Measurements from ENCODE around the gene RFX3.
A peak's percentile ranks its signal among the peaks of the same experiment; 100 is the strongest.

Gene RFX3

DNA sequence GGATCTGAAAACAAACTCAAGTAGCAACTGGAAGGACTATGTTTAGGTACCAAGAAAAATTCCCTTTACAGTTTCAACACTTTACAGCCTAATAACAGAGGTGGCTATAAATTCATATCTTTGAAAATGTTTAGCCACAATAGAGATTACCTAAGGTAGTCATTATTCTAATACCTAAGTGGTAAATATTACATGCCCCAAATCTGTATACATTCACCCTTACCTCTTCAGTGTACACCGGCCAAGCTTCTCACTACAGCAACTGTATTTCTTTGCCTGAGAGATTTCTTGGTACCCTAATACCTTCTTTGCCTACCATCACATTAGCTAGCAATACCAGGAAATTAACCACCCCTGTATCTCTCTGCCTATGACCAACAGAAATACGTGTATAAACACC lies 154.0 kb downstream of the RFX3 start:
- Mint-ChIP-seq H3K9me3 (no peaks in the 10 kb centered on the region), H3K27ac (no peak overlapping the region)

DNA sequence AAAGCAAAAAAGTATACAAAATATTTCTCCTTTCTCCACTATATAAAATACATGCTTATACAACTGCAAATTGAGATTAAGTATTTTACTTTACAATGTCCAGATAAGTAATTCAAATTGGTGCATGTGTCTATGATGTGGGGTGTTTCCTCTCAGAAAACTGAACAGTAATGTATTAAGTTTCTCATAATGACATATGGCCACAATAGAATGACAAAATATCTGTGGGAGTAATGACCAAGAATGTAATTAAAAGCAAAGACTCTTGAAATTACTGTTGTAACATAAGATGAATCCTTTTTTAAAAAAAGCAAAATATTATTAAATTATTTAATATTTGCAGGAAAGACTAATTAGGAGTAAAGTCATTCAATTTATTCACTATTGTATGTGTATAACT lies 155.1 kb downstream of the RFX3 start:
- H3K27me3 Mint-ChIP-seq = no peaks in the 10 kb centered on the region
- H3K36me3 Mint-ChIP-seq = peaks cover 17% of the 10 kb centered on the region
- peaks cover 36% of the 10 kb centered on the region for H3K4me1 Mint-ChIP-seq
- H3K4me3 Mint-ChIP-seq = no peak overlapping the region
- H3K27ac Mint-ChIP-seq = no peak overlapping the region
- H3K9me3 Mint-ChIP-seq = no peaks in the 10 kb centered on the region

More for the DNA sequence above, 154.0 kb downstream of the RFX3 start:
- Mint-ChIP-seq H3K27me3 (no peaks in the 10 kb centered on the region), H3K36me3 (peaks cover 16% of the 10 kb centered on the region), H3K4me1 (peaks cover 26% of the 10 kb centered on the region), H3K4me3 (no peak overlapping the region)

DNA sequence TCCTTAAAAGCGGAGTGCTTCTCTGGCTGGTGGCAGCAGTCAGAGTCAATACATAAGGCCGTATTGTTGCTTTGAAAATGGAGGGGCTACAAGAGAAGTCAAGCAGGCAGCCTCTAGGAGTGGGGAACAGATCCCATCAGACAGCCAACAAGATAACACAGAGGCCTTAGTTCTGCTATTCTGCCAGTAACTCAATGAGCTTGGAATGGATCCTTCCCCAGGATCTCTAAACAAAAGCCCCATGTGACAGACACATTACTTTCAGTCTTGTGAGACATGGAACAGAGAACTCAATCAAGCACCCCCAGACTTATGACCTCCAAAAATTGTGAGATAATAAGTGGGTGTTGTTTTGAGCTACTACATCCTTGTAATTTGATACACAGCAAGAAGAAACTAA lies 158.6 kb downstream of the RFX3 start:
- Mint-ChIP-seq H3K4me1 (peaks cover 33% of the 10 kb centered on the region), H3K36me3 (peaks cover 19% of the 10 kb centered on the region), H3K27ac (no peak overlapping the region), H3K9me3 (no peaks in the 10 kb centered on the region), H3K4me3 (no peak overlapping the region), H3K27me3 (no peaks in the 10 kb centered on the region)

DNA sequence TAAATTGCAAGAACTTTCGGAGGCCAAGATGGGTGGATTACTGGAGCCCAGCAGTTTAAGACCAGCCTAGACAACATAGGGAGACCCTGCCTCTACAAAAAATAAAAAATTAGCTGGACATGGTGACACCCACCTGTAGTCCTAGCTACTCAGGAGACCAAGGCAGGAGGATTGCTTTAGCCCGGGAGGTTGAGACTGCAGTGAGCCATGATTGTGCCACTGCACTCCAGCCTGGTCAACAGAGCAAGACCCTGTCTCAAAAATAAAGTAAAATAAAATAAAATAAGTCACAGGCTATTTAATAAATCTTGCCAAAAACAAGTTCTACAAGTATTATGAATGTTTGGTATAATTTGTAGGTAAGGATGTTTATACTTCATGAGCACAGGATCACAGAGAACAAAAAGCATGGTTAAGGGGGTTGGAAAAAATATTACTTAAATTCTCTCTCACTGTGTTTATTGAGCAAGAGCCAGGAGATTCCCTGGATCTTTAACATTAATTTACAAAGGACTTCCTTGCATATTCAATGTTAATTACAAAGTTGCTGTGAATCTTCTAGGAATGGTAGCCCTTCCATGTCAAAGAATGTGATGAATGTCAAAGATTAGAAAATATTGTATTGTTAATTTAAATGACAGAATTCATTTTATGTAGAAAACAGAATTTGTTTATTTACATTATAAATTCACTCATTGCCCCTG lies 164.0 kb downstream of the RFX3 start:
- H3K9me3 Mint-ChIP-seq = peaks cover 4% of the 10 kb centered on the region
- no peak overlapping the region for H3K4me3 Mint-ChIP-seq
- H3K36me3 Mint-ChIP-seq = peaks cover 19% of the 10 kb centered on the region
- peaks cover 24% of the 10 kb centered on the region for H3K4me1 Mint-ChIP-seq
- H3K27me3 Mint-ChIP-seq = no peaks in the 10 kb centered on the region
- H3K27ac Mint-ChIP-seq = no peak overlapping the region

DNA sequence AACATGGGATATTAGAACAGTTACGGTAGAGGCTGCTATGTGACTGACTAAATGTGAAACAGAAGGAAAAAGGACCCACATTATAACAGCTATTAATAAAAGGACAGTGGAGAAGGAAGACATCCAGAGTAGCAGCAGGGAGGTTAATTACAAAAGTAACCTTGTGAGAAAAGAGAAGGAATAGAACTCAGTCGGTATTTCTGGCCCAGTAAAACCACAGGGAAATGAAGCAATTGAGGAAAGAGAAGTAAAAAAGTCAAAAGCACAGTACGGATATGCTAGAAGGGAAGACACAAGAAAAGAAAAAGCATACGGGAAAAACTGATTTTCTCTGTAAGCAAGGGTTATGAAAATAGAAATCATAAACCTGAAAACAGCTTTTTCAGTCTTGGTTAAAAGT lies 164.7 kb downstream of the RFX3 start:
- Mint-ChIP-seq H3K36me3 (peaks cover 18% of the 10 kb centered on the region), H3K27ac (peak overlapping the region; percentile 24), H3K27me3 (no peaks in the 10 kb centered on the region), H3K4me3 (no peak overlapping the region), H3K4me1 (peaks cover 18% of the 10 kb centered on the region), H3K9me3 (peaks cover 4% of the 10 kb centered on the region)

DNA sequence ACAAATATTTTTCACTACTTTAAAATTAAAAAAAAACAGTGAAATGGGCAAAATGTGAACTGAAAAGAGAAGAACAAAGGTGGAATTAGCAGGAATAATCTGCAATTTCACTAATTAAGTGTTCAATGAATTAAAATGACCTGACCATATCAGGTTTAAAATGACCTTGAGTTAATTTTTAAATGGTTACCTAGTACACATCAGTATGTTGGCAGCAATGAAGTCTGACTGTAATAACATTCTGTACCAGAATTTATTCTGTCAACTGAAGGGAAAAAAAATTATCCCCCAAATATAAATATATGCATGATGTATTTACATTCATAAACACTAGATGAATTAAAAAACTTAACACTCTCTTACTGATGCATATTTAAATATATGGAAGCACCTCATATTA lies 165.6 kb downstream of the RFX3 start:
- Mint-ChIP-seq H3K4me1 (peaks cover 11% of the 10 kb centered on the region), H3K9me3 (peaks cover 4% of the 10 kb centered on the region), H3K27ac (no peak overlapping the region), H3K27me3 (no peaks in the 10 kb centered on the region), H3K4me3 (no peak overlapping the region), H3K36me3 (peaks cover 16% of the 10 kb centered on the region)

DNA sequence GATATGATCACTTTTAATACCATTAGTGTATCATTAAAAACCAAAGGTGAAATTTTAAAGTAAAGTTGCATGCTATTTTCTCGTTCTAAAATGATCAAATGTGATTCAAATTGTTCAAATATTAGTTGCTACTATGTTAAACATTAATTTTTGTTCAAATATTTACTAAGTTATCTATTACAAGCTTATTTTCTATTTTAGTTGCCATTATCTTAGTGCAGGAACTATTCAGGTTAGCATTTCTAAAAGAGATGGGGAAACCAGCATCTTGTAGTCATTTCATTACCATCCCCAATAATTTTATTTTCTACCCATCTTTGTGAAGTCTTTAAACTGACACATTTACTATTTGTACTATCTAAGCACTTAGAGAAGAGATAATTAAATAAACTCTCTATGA lies 166.0 kb downstream of the RFX3 start:
- Mint-ChIP-seq H3K27me3 (no peaks in the 10 kb centered on the region), H3K9me3 (peaks cover 4% of the 10 kb centered on the region), H3K36me3 (peaks cover 16% of the 10 kb centered on the region), H3K27ac (no peak overlapping the region), H3K4me3 (no peak overlapping the region), H3K4me1 (peaks cover 11% of the 10 kb centered on the region)

DNA sequence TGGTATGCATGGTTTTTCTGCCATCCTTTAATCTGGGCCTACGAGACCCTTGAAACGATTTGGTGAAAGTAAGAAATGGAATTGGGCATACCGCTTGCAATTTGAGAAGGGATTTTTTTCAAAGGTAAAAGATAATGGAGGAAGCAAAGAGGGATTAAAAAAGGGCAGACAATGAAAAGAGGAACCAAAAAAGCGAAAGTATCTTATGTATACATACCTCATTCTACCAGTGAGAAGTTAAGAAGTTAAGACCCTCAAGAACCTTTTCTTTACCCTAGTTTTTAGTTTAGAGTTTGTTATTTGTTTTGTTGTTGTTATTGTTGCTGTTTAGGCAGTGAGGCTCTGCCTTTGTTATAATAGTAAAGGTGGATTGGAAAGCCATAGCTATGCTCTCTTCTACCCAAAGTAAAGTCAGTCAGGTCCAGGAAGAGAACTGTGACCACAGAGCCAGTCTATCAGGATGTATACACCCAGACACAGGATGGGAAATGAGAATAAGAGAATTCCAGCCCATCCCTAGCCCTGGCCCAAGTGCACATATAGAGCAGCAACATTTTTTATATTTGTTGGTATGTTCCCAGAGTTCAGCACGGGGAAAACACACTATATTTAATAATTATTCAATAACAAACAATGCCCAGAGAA lies 166.6 kb downstream of the RFX3 start:
- H3K27me3 Mint-ChIP-seq = no peaks in the 10 kb centered on the region
- peaks cover 11% of the 10 kb centered on the region for H3K4me1 Mint-ChIP-seq
- no peak overlapping the region for H3K27ac Mint-ChIP-seq
- peaks cover 18% of the 10 kb centered on the region for H3K36me3 Mint-ChIP-seq
- H3K4me3 Mint-ChIP-seq = no peak overlapping the region
- peaks cover 8% of the 10 kb centered on the region for H3K9me3 Mint-ChIP-seq

DNA sequence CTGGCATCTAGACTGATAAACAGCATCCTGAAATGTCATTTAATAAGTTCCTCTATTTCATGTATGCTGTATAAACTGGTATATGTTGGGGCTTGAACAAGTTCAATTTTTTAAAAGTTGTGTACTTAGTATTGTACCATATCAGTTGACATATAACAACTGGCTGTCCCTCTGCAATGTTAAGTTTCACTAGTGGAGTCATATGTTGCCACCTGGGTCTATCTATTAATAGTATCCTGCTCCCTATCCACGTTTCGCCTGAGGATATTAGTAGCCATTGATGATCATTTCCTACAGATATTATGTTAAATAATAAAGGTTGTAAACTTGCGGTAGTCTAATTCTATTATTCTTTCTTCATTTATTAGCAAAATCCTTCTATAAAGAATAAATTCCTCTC lies 177.6 kb downstream of the RFX3 start:
- Mint-ChIP-seq H3K36me3 (peaks cover 27% of the 10 kb centered on the region), H3K27me3 (no peaks in the 10 kb centered on the region), H3K9me3 (no peaks in the 10 kb centered on the region), H3K27ac (no peak overlapping the region), H3K4me3 (no peak overlapping the region), H3K4me1 (peaks cover 23% of the 10 kb centered on the region)

DNA sequence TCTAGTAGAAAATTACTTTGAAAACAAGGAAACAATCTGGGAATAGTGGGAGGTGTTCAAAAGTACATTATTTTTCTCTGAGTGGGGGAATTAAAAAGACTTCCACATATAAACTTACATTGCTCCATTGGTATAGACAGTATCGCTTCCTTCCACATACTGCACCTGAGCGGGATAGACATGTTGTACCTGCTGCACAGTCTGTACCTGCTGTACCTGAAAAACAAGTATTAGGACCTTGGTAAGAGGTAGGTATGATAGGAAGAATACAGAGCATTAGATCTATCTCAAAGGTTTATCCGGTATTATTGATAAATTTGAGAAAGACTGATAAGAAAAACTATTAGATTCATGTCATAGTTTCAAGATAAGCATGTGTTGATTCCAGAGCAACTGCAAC lies 179.3 kb downstream of the RFX3 start:
- Mint-ChIP-seq H3K27me3 (no peaks in the 10 kb centered on the region), H3K9me3 (no peaks in the 10 kb centered on the region), H3K27ac (no peak overlapping the region), H3K36me3 (peaks cover 25% of the 10 kb centered on the region), H3K4me1 (peaks cover 38% of the 10 kb centered on the region), H3K4me3 (no peak overlapping the region)

DNA sequence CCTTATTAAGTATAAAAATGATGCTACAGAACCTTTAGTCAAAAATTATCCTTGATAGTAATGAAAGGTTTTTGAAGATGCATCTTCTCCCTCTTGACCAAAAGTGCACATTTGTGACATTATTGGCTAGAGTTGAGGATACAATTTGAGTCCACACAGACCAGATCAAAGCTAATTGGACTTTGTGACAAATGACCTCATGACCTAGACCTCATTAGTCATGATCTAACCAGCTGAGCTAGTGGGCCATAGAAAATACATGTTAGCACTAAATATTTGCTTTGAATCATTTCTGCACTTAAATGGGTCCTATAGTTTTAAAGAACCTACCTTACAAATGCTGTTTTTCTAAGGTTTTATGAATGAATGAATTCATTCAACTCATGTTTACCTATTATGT lies 182.1 kb downstream of the RFX3 start:
- H3K4me3 Mint-ChIP-seq = no peak overlapping the region
- peak overlapping the region; percentile 27 for H3K27ac Mint-ChIP-seq
- peaks cover 53% of the 10 kb centered on the region for H3K4me1 Mint-ChIP-seq
- no peaks in the 10 kb centered on the region for H3K27me3 Mint-ChIP-seq
- H3K36me3 Mint-ChIP-seq = peaks cover 20% of the 10 kb centered on the region
- H3K9me3 Mint-ChIP-seq = no peaks in the 10 kb centered on the region

DNA sequence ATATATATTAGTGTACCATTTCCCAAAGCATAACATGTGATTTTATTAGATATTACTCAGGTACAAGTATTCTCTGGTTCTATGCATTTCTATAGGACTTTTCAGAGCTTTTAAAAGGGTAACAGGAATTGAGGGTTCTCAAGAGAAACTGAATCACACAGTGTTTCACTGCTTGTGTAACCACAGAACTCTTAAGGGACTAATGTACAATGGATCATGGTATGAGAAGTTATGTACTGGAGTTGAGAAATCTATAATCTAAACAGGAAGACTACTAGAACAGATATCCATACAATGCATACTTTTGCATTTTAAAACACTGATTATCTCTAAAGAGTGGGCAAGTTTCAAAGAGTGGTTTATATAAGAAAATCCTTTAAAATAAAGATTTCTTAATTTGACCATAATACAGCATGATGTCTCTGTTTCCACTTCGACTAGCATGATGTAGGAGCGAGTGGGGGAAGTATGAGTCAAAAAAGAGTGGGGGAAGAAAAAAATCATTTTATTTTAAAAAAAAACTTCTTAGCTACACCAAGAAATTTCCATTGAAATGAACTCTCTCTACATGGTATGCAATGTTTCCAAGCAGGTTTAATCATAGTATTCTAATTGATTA lies 183.5 kb downstream of the RFX3 start:
- Mint-ChIP-seq H3K27ac (peak overlapping the region; percentile 90), H3K27me3 (no peaks in the 10 kb centered on the region), H3K36me3 (peaks cover 17% of the 10 kb centered on the region), H3K9me3 (no peaks in the 10 kb centered on the region), H3K4me1 (peaks cover 60% of the 10 kb centered on the region), H3K4me3 (peak overlapping the region; percentile 20)

DNA sequence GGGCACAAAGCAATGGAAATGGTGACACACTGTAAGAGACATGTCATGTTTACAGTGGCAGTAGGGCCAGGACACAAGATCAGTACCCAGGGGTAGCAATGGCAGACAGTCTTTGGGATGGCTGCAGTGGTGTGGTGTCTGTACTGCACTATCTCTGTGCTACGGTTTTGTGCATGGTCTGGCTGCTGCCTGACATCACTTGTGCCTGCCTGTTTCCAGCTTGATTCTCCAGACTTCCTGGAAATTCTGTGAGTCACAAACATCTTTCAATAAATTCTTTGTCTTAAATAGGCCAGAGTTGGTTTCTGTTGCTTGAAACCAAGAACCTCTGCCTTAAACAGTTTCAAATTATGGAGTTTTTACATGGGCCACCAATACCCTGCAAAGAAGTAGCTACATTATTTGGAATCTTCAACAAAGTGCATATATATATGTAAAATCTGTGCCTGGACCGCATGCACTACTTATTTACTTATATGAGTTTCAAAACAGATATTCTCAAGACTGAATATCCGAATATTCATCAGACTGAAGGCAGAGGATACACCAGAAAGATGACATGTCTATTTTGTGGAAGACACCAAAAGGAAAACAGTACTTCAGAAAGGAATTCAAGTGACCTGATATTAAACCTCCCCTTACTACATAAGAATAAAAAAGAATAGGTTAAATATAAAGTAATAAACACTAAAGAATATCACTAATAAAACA lies 188.1 kb downstream of the RFX3 start:
- no peak overlapping the region for H3K27ac Mint-ChIP-seq
- H3K36me3 Mint-ChIP-seq = peaks cover 3% of the 10 kb centered on the region
- peaks cover 41% of the 10 kb centered on the region for H3K4me1 Mint-ChIP-seq
- H3K27me3 Mint-ChIP-seq = no peaks in the 10 kb centered on the region
- H3K9me3 Mint-ChIP-seq = no peaks in the 10 kb centered on the region
- no peak overlapping the region for H3K4me3 Mint-ChIP-seq

DNA sequence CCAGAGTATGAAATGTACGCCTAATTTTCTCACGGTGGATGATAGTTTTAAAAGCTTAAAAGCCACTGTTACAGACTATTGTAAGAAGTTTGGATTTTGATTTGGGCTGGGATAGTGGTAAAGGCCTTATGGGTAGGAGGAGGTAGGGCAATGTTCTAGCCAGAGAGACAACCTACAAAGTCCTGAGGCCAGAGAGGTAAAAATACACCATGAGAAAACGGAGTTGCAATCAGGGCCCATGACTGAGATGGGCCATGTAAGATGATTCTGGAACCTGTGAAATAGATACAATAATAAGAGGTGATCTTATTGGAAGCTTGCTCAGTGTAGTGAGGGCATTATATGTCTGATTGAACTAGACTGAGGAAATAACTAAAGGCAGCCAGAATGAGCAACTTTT lies 188.8 kb downstream of the RFX3 start:
- Mint-ChIP-seq H3K27me3 (no peaks in the 10 kb centered on the region), H3K9me3 (no peaks in the 10 kb centered on the region), H3K36me3 (peaks cover 3% of the 10 kb centered on the region), H3K4me3 (no peak overlapping the region), H3K4me1 (peaks cover 34% of the 10 kb centered on the region), H3K27ac (no peak overlapping the region)

DNA sequence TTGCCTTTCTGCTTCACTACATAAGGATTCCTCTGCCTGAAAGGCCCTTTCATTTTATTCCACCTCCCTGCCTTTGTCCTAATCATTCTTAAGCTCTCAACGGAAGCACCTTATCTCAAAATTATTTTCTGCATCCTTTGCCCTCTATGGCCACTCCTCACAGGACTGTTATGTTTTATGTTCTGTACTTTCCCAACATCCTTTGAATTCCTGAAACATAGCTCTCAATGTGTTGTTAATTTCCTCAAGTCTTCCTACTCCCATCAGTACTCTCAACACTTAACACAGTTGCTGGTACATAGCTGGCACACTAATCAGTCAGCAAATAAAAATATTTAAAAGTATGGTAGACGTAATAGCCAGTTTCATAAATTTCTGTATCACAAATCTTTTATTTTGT lies 193.0 kb downstream of the RFX3 start:
- Mint-ChIP-seq H3K27me3 (no peaks in the 10 kb centered on the region), H3K27ac (no peak overlapping the region)

DNA sequence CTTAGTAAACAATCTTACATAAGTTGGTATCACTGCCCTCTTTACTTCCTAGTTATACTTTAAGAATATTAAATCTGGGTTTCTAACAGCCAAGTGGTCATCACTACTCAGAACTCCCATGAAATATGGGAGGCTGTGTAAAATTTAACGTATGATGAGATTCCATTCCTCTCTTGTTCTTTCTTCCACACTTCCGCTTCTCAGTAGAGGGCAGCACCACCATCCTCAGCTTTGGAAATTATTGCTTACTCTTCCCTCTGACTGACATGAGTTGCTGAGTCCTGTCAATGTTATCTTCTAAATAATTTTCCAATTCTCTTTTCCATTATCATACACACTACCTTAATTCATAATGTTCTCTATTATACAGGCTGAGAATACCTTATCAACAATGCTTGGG lies 194.0 kb downstream of the RFX3 start:
- H3K4me3 Mint-ChIP-seq = no peak overlapping the region
- no peaks in the 10 kb centered on the region for H3K9me3 Mint-ChIP-seq
- H3K4me1 Mint-ChIP-seq = peaks cover 4% of the 10 kb centered on the region
- H3K27me3 Mint-ChIP-seq = no peaks in the 10 kb centered on the region
- H3K36me3 Mint-ChIP-seq = peaks cover 7% of the 10 kb centered on the region
- H3K27ac Mint-ChIP-seq = no peak overlapping the region

More for the DNA sequence above, 193.0 kb downstream of the RFX3 start:
- Mint-ChIP-seq H3K4me1 (peaks cover 12% of the 10 kb centered on the region), H3K9me3 (no peaks in the 10 kb centered on the region), H3K36me3 (peaks cover 4% of the 10 kb centered on the region), H3K4me3 (no peak overlapping the region)

Data from activated naive CD4-positive, alpha-beta T cell treated with anti-CD3 and anti-CD28 coated beads, Interleukin-2, amount 50 U/mL, for 24 hours (primary cell).